Measurements from ENCODE around the gene TFAP2D. TPM values are rescaled to one million over a fixed set of nuclear protein-coding genes. Genes with fewer than 3 reads are reported as not detected.

TFAP2D gene
- total RNA-seq, 2 experiments from 2014 or later, result not detected

DNA sequence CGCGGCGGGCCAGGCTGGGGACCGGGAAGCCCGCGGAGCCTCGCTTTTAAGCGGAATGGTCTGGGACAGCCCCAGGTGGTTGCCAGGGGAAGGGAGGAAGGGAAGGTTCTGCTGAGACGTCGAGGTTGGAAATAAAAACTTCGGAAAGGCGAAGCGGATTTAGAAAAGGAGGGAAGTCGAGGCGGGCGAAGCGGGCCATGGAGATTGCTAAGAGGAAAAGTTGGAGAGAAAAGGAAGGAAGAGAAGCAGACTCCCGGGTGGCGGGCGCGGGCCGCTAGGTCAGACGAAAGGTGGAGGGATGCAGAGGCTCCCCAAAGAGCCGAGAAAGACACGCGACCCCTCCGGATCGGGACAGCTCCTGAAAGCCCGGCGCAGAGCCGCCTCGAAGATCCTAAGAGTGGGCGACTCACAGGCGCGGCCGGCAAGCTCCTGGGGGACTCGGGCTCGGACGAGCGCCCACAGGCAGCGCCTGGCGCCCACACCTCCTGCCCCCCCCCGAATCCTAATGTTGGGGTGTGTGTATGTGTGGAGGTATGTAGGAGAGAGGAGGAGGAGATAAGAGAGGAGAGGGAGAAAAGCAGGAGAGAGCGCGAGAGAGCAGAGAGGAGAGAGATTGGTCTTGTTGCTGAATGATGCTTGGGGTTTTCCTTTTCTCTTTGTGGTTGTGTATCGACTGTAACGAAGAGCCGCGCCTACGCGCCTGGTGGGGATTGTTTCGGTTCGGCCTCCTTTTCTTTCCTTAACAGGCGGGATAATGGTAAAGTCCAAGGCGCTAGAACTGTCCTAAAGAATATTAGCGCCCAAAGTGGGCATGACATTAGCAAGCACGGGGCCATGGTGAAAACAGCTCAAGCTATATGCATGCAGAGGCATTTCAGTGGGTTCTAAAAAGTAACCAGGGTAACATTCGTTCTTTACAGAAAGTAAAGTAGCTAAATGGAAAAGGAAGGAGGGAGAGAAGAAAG, 106.9 kb downstream of the TFAP2D start:
- peaks cover 12% of the 10 kb centered on the region for H3K4me1 Mint-ChIP-seq (ENCODE audit: low read depth)
- DNase-seq (no peak), ATAC-seq (no peak)
- TF ChIP-seq, protein P1, sequence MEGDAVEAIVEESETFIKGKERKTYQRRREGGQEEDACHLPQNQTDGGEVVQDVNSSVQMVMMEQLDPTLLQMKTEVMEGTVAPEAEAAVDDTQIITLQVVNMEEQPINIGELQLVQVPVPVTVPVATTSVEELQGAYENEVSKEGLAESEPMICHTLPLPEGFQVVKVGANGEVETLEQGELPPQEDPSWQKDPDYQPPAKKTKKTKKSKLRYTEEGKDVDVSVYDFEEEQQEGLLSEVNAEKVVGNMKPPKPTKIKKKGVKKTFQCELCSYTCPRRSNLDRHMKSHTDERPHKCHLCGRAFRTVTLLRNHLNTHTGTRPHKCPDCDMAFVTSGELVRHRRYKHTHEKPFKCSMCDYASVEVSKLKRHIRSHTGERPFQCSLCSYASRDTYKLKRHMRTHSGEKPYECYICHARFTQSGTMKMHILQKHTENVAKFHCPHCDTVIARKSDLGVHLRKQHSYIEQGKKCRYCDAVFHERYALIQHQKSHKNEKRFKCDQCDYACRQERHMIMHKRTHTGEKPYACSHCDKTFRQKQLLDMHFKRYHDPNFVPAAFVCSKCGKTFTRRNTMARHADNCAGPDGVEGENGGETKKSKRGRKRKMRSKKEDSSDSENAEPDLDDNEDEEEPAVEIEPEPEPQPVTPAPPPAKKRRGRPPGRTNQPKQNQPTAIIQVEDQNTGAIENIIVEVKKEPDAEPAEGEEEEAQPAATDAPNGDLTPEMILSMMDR (IDR thresholded peaks at IDR 0.05), result no peak
- H3K9me3 Mint-ChIP-seq, result no peaks in the 10 kb centered on the region
- ChIA-PET CTCF (interaction anchor here (1.3 kb wide), 1 partner anchor 1140 kb away, joined by 4 read pairs; no protein-coding TSS in a partner anchor), POLR2A (no interaction called here)
- H3K4me3 Mint-ChIP-seq, result no peak overlapping the region
- H3K27ac Mint-ChIP-seq, result no peak overlapping the region
- intact Hi-C loops (cut with micrococcal nuclease), result loop anchor here (5.0 to 10.0 kb wide), 3 partner anchors 95 to 1205 kb away; no protein-coding TSS in a partner anchor
- no peaks in the 10 kb centered on the region for H3K36me3 Mint-ChIP-seq (ENCODE audit: low read depth)
- H3K27me3 Mint-ChIP-seq, result peaks cover 79% of the 10 kb centered on the region

DNA sequence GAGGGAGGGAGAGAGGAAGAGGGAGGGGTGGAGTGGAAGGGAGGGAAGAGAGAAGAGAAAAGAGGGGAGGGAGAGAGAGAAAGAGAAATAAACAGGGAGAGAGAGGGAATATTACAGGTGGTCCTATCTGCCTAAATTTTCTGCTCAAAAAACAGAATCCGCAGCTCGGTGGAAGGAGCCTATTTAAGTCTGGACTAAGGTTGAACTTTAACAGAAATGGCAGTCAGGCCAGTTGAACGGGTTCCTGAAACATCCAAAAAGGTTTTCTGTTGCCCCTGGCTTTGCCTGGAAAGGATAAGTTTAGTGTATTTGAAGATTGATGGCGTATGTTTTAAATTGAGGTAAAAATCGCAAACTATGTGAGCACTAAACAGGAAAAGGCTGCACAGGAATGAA, 107.5 kb downstream of the TFAP2D start:
- Mint-ChIP-seq H3K4me3 (no peak overlapping the region), H3K27me3 (peaks cover 81% of the 10 kb centered on the region), H3K4me1 (ENCODE audit: low read depth) (peaks cover 9% of the 10 kb centered on the region), H3K9me3 (no peaks in the 10 kb centered on the region), H3K27ac (no peak overlapping the region), H3K36me3 (ENCODE audit: low read depth) (no peaks in the 10 kb centered on the region)
- DNase-seq, result no peak
- ChIA-PET POLR2A (no interaction called here), CTCF (interaction anchor here (1.3 kb wide), 1 partner anchor 1139 kb away, joined by 4 read pairs; no protein-coding TSS in a partner anchor)
- TF ChIP-seq, protein P1 (IDR thresholded peaks at IDR 0.05), result no peak
- intact Hi-C loops (cut with micrococcal nuclease), result no loop called here
- no peak for ATAC-seq

DNA sequence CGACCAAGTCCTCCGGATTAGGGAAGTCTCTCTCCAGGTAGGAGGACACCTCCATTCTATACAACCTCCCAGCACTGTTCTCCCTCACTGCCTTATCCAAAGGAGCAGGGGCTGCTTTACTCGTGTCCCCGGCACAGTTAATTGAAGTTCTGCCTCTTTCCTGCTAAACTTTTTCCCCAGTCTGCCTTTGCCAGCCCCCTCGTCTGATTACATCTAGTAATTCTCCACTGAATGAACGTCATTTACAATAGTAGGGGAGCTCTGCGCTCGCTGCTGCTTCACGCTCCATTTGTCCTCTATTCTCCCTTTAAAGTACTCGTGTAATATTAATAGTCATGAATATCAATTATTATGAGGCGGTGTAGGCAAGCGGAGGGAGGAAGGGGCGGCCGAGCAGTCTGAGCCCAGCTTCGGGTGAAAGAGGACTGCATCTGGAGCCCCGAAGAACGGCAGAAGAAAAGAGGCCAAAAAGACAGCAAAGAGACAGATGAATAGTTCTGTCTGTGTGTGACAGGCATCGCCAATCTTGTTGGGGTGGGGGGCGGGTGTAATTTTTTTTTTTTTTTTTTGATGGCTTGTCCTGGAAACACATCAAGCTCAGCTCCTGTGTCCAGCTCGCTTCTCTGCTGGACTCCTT, 108.2 kb downstream of the TFAP2D start:
- H3K4me3 Mint-ChIP-seq, result no peak overlapping the region
- H3K9me3 Mint-ChIP-seq, result no peaks in the 10 kb centered on the region
- ATAC-seq (no peak), DNase-seq (no peak)
- peaks cover 84% of the 10 kb centered on the region for H3K27me3 Mint-ChIP-seq
- H3K36me3 Mint-ChIP-seq (ENCODE audit: low read depth), result no peaks in the 10 kb centered on the region
- intact Hi-C loops (cut with micrococcal nuclease), result no loop called here
- ChIA-PET CTCF (no interaction called here), POLR2A (interaction anchor here (0.6 kb wide), 1 partner anchor 1016 kb away, joined by 3 read pairs; no protein-coding TSS in a partner anchor)
- TF ChIP-seq, protein P1 (IDR thresholded peaks at IDR 0.05), result no peak
- peaks cover 9% of the 10 kb centered on the region for H3K4me1 Mint-ChIP-seq (ENCODE audit: low read depth)
- no peak overlapping the region for H3K27ac Mint-ChIP-seq

DNA sequence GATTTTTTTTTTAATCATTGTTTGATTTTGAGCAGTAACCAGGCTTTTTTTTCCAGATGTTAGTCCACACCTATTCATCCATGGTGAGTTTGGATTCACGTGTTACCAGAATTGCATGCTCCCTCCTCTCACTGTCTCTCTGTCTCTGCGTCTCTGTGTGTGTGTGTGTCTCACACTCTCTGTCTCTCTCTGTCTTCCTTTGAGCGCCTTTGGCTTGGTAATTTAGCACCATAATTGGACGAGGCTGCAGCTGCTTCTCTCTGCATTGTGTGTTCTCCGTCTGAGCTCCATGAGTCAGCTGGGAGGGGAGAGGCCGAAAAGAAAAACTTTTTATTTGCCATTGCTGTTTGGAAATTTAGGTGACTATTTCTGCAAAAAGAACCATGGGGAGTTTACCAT, 108.8 kb downstream of the TFAP2D start:
- H3K4me1 Mint-ChIP-seq (ENCODE audit: low read depth), result peaks cover 9% of the 10 kb centered on the region
- CTCF ChIA-PET, result no interaction called here
- H3K36me3 Mint-ChIP-seq (ENCODE audit: low read depth), result no peaks in the 10 kb centered on the region
- peaks cover 86% of the 10 kb centered on the region for H3K27me3 Mint-ChIP-seq
- POLR2A ChIA-PET, result interaction anchor here (0.6 kb wide), 1 partner anchor 1015 kb away, joined by 3 read pairs; no protein-coding TSS in a partner anchor
- TF ChIP-seq, protein P1 (IDR thresholded peaks at IDR 0.05), result no peak
- no peaks in the 10 kb centered on the region for H3K9me3 Mint-ChIP-seq
- ATAC-seq, result no peak
- no peak for DNase-seq
- no peak overlapping the region for H3K4me3 Mint-ChIP-seq
- H3K27ac Mint-ChIP-seq, result no peak overlapping the region
- intact Hi-C loops (cut with micrococcal nuclease), result no loop called here

Other genes with a start within 250 kb of the TFAP2D start
- not detected for gene TFAP2B, start 105.3 kb downstream of the TFAP2D start, total RNA-seq

Measured in activated CD8-positive, alpha-beta T cell treated with anti-CD3 and anti-CD28 coated beads for 36 hours (primary cell).